HepG2 (cell line): ENCODE measurements around the gene FAM3A. TPM values are rescaled to one million over a fixed set of nuclear protein-coding genes. Genes with fewer than 3 reads are reported as not detected.

Experiments
- NR2C2 ChIP-seq: sonication (generic); formaldehyde crosslinking; IDR thresholded peaks from 2 replicates; pipeline ENCODE4 v1.4.0; 2020; ENCODE audit warnings: missing genetic modification reagents, mild to moderate bottlenecking, moderate library complexity, borderline replicate concordance
- SAFB2 ChIP-seq: sonication (generic); formaldehyde crosslinking; IDR thresholded peaks from 2 replicates; pipeline ENCODE4 v1.5.1; 2020; ENCODE audit warnings: missing genetic modification reagents, low read depth, mild to moderate bottlenecking, borderline replicate concordance
- SP4 ChIP-seq: sonication (generic); formaldehyde crosslinking; IDR thresholded peaks from 2 replicates; pipeline ENCODE4 v1.8.1; 2023; ENCODE audit warnings: mild to moderate bottlenecking, missing genetic modification reagents
- ZNF451 ChIP-seq: sonication (generic); formaldehyde crosslinking; IDR thresholded peaks from 2 replicates; pipeline ENCODE4 v1.5.0; 2020; ENCODE audit warnings: mild to moderate bottlenecking, missing genetic modification reagents
- ZNF547 ChIP-seq: sonication (generic); formaldehyde crosslinking; IDR thresholded peaks from 2 replicates; pipeline ENCODE4 v1.5.1; 2020; ENCODE audit warnings: mild to moderate bottlenecking, missing genetic modification reagents
- ZNF788 ChIP-seq: sonication (generic); formaldehyde crosslinking; IDR thresholded peaks from 2 replicates; pipeline ENCODE4 v1.5.0; 2020; ENCODE audit warnings: mild to moderate bottlenecking, missing genetic modification reagents, borderline replicate concordance
- polyA plus RNA-seq, 8 experiments: library from polyadenylated mRNA; depleted of rRNA in 3 of 8; stranded (reverse) in 7 of 8; unstranded in 1 of 8; fragments of >200 nt; fragmentation: Illumina TruSeq in 4 of 8; extraction: Trizol in 4 of 8; gene quantifications; 2 replicates each; pipeline versions ENCODE4 v1.2.1 to v1.2.3, GENCODE V29; 2011 to 2016; ENCODE audit warnings: low read depth in 4 of 8, missing spikeins in 1 of 8, mixed read lengths in 1 of 8; ENCODE audit not compliant: insufficient read depth in 1 of 8
- total RNA-seq, 5 experiments: library from RNA; depleted of rRNA; stranded (reverse); fragments of >200 nt; fragmentation: Illumina TruSeq; extraction: Trizol; gene quantifications; 2 replicates each; pipeline ENCODE4 v1.2.3, GENCODE V29; 2016; ENCODE audit warnings: low read depth in 1 of 5
- TF ChIP-seq, protein P1 (sequence below): sonication (generic); formaldehyde crosslinking; IDR thresholded peaks from 2 replicates; pipeline ENCODE4 v1.4.0; 2020; ENCODE audit warnings: missing genetic modification reagents
- TF ChIP-seq, protein P2 (sequence below): sonication (generic); formaldehyde crosslinking; IDR thresholded peaks from 2 replicates; pipeline ENCODE4 v1.5.1; 2020; ENCODE audit warnings: mild to moderate bottlenecking, missing genetic modification reagents, moderate library complexity
- TF ChIP-seq, protein P3 (sequence below): sonication (generic); formaldehyde crosslinking; IDR thresholded peaks from 2 replicates; pipeline ENCODE4 v1.5.0; 2020; ENCODE audit warnings: missing genetic modification reagents
- TF ChIP-seq, protein P4 (sequence below): sonication (generic); formaldehyde crosslinking; IDR thresholded peaks from 2 replicates; pipeline ENCODE4 v1.4.0; 2020; ENCODE audit warnings: missing genetic modification reagents

Gene FAM3A
- total and polyA plus RNA-seq, 2 of the 13 experiments (the other 11 are each of a cell fraction or from before 2014, with no cell fraction given), result 11.2 to 22.7 TPM

DNA sequence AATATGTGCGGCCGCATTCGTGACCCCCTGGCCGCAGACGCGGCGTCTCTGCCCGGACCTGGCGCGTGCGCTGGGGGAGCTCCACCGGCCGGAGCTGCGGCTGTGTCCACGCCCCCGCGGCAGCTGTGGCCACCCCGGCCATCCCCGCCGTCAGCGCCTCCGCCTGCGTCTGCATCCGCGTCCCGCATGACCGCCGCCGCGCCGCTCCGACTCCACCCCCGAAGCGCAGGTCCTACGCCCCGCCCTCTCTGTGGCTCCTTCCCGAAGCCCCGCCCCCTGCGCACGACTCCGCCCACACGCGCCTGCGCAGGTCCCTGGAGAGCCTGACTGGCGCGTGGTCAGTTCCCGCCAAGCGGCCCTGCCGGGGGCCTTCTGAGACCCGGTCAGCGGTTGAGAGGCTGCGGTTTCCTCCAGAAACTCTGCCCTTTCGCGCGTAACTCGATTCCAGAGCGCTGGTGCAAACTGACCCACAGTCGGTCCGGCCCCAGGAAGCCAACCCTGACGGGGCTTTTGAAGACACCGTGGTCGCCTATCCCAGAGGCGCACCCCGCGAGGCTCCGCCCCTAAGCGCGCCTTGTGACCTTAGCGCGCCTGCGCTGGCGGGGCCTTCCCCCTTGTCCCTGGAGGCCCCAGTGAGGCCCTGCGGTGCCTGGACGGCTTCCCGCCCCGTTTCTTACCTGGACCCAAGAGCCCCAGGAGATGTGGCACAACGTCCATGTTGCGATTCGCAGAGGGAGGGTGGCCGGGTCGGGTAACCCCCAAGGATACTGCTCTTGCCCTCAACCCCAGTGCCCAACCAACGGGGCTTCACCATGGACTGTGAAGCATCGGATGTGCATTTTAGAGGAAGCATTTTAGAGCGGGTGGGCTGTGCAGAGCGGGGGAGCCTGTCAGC, 37.1 kb downstream of the FAM3A start, which contains the start of gene LAGE3 (continued):
- TF ChIP-seq ZNF788 (no peak; the same call in 1 of the 2 replicates), SAFB2 (CRISPR knock-in tag) (0 out of 2 replicates have a peak, but pooled peaks have one; percentile 53), ZNF547 (CRISPR knock-in tag) (0 out of 2 replicates have a peak, but pooled peaks have one; percentile 74), ZNF451 (0 out of 2 replicates have a peak, but pooled peaks have one; percentile 33), NR2C2 (CRISPR knock-in tag) (0 out of 2 replicates have a peak, but pooled peaks have one; percentile 26), SP4 (CRISPR knock-in tag) (peak; percentile 95)
- TF ChIP-seq, protein P1, sequence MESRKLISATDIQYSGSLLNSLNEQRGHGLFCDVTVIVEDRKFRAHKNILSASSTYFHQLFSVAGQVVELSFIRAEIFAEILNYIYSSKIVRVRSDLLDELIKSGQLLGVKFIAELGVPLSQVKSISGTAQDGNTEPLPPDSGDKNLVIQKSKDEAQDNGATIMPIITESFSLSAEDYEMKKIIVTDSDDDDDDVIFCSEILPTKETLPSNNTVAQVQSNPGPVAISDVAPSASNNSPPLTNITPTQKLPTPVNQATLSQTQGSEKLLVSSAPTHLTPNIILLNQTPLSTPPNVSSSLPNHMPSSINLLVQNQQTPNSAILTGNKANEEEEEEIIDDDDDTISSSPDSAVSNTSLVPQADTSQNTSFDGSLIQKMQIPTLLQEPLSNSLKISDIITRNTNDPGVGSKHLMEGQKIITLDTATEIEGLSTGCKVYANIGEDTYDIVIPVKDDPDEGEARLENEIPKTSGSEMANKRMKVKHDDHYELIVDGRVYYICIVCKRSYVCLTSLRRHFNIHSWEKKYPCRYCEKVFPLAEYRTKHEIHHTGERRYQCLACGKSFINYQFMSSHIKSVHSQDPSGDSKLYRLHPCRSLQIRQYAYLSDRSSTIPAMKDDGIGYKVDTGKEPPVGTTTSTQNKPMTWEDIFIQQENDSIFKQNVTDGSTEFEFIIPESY (CRISPR knock-in tag), result peak; percentile 59
- TF ChIP-seq, protein P2, sequence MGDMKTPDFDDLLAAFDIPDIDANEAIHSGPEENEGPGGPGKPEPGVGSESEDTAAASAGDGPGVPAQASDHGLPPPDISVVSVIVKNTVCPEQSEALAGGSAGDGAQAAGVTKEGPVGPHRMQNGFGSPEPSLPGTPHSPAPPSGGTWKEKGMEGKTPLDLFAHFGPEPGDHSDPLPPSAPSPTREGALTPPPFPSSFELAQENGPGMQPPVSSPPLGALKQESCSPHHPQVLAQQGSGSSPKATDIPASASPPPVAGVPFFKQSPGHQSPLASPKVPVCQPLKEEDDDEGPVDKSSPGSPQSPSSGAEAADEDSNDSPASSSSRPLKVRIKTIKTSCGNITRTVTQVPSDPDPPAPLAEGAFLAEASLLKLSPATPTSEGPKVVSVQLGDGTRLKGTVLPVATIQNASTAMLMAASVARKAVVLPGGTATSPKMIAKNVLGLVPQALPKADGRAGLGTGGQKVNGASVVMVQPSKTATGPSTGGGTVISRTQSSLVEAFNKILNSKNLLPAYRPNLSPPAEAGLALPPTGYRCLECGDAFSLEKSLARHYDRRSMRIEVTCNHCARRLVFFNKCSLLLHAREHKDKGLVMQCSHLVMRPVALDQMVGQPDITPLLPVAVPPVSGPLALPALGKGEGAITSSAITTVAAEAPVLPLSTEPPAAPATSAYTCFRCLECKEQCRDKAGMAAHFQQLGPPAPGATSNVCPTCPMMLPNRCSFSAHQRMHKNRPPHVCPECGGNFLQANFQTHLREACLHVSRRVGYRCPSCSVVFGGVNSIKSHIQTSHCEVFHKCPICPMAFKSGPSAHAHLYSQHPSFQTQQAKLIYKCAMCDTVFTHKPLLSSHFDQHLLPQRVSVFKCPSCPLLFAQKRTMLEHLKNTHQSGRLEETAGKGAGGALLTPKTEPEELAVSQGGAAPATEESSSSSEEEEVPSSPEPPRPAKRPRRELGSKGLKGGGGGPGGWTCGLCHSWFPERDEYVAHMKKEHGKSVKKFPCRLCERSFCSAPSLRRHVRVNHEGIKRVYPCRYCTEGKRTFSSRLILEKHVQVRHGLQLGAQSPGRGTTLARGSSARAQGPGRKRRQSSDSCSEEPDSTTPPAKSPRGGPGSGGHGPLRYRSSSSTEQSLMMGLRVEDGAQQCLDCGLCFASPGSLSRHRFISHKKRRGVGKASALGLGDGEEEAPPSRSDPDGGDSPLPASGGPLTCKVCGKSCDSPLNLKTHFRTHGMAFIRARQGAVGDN, result peak; percentile 97
- TF ChIP-seq, protein P3, sequence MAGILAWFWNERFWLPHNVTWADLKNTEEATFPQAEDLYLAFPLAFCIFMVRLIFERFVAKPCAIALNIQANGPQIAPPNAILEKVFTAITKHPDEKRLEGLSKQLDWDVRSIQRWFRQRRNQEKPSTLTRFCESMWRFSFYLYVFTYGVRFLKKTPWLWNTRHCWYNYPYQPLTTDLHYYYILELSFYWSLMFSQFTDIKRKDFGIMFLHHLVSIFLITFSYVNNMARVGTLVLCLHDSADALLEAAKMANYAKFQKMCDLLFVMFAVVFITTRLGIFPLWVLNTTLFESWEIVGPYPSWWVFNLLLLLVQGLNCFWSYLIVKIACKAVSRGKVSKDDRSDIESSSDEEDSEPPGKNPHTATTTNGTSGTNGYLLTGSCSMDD (CRISPR knock-in tag), result no peak
- TF ChIP-seq, protein P4, sequence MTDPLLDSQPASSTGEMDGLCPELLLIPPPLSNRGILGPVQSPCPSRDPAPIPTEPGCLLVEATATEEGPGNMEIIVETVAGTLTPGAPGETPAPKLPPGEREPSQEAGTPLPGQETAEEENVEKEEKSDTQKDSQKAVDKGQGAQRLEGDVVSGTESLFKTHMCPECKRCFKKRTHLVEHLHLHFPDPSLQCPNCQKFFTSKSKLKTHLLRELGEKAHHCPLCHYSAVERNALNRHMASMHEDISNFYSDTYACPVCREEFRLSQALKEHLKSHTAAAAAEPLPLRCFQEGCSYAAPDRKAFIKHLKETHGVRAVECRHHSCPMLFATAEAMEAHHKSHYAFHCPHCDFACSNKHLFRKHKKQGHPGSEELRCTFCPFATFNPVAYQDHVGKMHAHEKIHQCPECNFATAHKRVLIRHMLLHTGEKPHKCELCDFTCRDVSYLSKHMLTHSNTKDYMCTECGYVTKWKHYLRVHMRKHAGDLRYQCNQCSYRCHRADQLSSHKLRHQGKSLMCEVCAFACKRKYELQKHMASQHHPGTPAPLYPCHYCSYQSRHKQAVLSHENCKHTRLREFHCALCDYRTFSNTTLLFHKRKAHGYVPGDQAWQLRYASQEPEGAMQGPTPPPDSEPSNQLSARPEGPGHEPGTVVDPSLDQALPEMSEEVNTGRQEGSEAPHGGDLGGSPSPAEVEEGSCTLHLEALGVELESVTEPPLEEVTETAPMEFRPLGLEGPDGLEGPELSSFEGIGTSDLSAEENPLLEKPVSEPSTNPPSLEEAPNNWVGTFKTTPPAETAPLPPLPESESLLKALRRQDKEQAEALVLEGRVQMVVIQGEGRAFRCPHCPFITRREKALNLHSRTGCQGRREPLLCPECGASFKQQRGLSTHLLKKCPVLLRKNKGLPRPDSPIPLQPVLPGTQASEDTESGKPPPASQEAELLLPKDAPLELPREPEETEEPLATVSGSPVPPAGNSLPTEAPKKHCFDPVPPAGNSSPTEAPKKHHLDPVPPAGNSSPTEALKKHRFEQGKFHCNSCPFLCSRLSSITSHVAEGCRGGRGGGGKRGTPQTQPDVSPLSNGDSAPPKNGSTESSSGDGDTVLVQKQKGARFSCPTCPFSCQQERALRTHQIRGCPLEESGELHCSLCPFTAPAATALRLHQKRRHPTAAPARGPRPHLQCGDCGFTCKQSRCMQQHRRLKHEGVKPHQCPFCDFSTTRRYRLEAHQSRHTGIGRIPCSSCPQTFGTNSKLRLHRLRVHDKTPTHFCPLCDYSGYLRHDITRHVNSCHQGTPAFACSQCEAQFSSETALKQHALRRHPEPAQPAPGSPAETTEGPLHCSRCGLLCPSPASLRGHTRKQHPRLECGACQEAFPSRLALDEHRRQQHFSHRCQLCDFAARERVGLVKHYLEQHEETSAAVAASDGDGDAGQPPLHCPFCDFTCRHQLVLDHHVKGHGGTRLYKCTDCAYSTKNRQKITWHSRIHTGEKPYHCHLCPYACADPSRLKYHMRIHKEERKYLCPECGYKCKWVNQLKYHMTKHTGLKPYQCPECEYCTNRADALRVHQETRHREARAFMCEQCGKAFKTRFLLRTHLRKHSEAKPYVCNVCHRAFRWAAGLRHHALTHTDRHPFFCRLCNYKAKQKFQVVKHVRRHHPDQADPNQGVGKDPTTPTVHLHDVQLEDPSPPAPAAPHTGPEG (CRISPR knock-in tag), result no peak
